ENCODE results near the gene DAPL1.

The DAPL1 gene

DNA sequence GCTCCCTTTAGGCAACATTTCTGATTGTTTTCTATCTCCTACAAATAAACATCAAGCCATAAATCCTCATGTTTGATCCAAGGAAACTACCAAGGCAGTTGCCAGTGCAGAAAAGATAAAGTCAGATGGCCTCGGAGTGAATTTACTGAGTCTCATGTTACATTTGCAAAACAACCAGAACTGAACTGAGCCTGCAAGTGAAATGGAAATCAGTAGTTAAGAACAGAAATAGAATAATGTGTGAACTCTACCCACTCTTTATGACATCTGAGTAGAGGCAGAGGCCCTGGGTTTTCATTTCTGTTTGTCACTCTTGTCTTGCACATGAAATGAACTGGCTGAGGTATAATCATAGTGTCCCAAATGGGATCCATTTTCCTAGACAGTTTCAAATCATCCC, 20.4 kb upstream of the DAPL1 start:
- POLR2A ChIA-PET: no interaction called here
- CTCF ChIA-PET: interaction anchor here (2.6 kb wide), 1 partner anchor 21 kb away, joined by 10 read pairs; no protein-coding TSS in a partner anchor
- TF ChIP-seq, protein P1, sequence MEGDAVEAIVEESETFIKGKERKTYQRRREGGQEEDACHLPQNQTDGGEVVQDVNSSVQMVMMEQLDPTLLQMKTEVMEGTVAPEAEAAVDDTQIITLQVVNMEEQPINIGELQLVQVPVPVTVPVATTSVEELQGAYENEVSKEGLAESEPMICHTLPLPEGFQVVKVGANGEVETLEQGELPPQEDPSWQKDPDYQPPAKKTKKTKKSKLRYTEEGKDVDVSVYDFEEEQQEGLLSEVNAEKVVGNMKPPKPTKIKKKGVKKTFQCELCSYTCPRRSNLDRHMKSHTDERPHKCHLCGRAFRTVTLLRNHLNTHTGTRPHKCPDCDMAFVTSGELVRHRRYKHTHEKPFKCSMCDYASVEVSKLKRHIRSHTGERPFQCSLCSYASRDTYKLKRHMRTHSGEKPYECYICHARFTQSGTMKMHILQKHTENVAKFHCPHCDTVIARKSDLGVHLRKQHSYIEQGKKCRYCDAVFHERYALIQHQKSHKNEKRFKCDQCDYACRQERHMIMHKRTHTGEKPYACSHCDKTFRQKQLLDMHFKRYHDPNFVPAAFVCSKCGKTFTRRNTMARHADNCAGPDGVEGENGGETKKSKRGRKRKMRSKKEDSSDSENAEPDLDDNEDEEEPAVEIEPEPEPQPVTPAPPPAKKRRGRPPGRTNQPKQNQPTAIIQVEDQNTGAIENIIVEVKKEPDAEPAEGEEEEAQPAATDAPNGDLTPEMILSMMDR (IDR thresholded peaks at IDR 0.05; ENCODE audit: insufficient read depth, low read length, missing control alignments): no peak
- H3K4me3 ChIP-seq (ENCODE audit: low read depth, low read length): no peak overlapping the region
- DNase-seq (ENCODE audit: low read depth, low spot score): no peak

DNA sequence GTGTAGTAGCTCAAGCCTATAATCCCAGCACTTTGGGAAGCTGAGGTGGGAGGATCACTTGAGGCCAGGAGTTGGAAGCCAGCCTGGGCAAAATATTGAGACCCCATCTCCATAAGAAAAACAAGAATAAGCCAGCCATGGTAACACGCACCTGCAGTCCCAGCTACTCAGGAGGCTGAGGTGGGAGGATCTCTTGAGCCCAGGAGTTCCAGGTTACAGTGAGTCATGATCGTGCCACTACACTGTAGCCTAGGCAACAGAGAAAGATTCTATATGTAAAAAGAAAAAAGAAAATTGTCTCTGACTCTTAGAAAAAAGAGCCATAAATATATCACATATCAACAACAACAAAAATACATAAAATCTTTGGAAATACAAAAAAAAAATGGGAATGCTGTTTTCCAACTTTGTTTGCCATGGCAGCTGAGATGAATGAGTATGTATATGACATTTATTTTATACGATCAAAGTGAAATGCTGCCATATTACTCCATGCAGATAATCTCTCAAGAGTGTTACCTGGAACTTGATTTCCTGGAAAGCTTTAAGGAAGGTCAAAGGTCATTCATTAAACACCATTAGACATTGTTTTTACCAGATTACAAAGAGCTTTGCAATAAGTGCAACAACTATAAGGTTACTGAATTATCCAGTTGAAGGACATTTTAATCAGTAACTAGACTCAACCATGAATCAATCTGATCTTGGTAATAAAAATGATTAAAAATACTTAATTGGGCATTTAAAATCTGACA, 19.7 kb upstream of the DAPL1 start:
- TF ChIP-seq, protein P1 (IDR thresholded peaks at IDR 0.05; ENCODE audit: insufficient read depth, low read length, missing control alignments): no peak
- H3K4me3 ChIP-seq (ENCODE audit: low read depth, low read length): no peak overlapping the region
- ChIA-PET POLR2A (no interaction called here), CTCF (interaction anchor here (2.6 kb wide), 1 partner anchor 22 kb away, joined by 10 read pairs; no protein-coding TSS in a partner anchor)
- no peak for DNase-seq (ENCODE audit: low read depth, low spot score)

DNA sequence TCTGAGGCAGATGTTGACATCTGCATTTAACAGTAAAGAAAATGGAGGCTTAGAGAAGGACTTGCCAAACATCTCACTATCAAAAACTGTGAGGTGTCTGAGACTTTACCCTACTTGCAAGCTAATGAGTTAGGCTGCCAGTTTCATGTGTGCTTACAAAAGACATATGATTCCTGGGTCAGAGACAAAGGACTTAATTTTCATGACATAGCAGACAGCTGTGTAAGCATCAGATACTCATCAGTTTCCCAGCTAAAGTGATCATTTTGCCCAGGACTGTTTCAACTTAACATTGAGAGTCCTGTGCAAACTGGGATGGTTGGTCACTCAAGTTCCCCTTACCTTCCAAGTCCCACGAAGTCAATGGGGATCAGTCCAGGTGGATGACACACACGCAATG, 18.9 kb upstream of the DAPL1 start:
- DNase-seq (ENCODE audit: low read depth, low spot score): no peak
- TF ChIP-seq, protein P1 (IDR thresholded peaks at IDR 0.05; ENCODE audit: insufficient read depth, low read length, missing control alignments): no peak
- no peak overlapping the region for H3K4me3 ChIP-seq (ENCODE audit: low read depth, low read length)
- POLR2A ChIA-PET: no interaction called here
- CTCF ChIA-PET: interaction anchor here (2.6 kb wide), 1 partner anchor 22 kb away, joined by 10 read pairs; no protein-coding TSS in a partner anchor

DNA sequence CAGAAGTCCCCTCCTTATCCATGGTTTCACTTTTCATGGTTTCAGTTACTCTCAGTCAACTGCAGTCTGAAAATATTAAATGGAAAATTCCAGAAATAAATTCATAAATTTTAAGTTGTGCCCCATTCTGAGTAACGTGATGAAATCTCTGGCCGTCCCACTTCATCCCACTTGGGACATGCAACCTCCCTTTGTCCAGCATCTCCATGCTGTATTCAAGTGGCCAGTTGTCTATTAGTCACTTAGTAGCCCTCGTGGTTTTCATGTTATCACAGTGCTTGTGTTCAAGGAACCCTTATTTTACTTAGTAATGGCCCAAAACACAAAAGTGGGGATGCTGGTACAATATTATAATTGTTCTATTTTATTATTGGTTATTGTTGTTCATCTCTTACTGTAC, 18.0 kb upstream of the DAPL1 start:
- TF ChIP-seq, protein P1 (IDR thresholded peaks at IDR 0.05; ENCODE audit: insufficient read depth, low read length, missing control alignments): no peak
- ChIA-PET CTCF (no interaction called here), POLR2A (no interaction called here)
- no peak overlapping the region for H3K4me3 ChIP-seq (ENCODE audit: low read depth, low read length)
- no peak for DNase-seq (ENCODE audit: low read depth, low spot score)

DNA sequence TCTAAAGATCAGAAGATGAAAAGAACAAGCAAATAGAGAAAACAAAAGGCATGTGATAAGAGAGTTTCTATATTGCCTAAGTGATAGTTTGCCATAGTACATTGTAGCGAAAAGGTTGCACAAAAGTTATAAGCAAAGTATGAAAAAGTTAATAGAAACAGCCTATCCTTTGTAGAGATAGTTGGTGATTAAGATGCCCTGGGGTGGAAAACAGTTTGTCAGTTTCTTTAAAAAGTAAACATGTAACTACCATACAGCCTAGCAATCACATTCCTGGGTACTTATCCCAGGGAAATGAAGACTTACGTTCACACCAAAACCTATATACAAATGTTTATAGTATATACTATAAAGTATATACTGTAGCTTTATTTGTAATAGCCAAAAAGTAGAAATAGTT, 16.9 kb upstream of the DAPL1 start:
- no peak for DNase-seq (ENCODE audit: low read depth, low spot score)
- H3K4me3 ChIP-seq (ENCODE audit: low read depth, low read length): no peak overlapping the region
- TF ChIP-seq, protein P1 (IDR thresholded peaks at IDR 0.05; ENCODE audit: insufficient read depth, low read length, missing control alignments): no peak
- POLR2A ChIA-PET: no interaction called here
- CTCF ChIA-PET: no interaction called here

DNA sequence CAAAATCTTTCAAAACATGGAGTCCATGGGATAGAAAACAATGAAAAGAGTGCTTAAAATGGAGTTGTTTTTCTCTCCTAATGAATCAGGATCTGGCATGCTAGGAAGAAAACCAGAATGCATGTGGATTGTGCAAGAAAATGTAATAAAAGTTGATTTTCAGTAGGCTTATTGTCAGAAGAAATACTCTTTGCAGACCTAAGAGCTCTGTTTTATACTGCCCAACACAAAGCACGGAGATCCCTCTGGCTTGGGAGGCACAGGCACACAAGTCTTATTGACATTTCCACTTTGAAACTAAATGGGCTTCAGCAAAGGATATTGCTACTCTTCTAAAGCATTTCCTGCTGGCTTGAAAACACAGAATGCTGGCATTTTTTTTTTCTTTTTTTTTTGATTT, 15.5 kb upstream of the DAPL1 start:
- TF ChIP-seq, protein P1 (IDR thresholded peaks at IDR 0.05; ENCODE audit: insufficient read depth, low read length, missing control alignments): no peak
- CTCF ChIA-PET: no interaction called here
- no peak for DNase-seq (ENCODE audit: low read depth, low spot score)
- H3K4me3 ChIP-seq (ENCODE audit: low read depth, low read length): no peak overlapping the region
- POLR2A ChIA-PET: no interaction called here
